ENCODE results near the gene CASS4.

DNA sequence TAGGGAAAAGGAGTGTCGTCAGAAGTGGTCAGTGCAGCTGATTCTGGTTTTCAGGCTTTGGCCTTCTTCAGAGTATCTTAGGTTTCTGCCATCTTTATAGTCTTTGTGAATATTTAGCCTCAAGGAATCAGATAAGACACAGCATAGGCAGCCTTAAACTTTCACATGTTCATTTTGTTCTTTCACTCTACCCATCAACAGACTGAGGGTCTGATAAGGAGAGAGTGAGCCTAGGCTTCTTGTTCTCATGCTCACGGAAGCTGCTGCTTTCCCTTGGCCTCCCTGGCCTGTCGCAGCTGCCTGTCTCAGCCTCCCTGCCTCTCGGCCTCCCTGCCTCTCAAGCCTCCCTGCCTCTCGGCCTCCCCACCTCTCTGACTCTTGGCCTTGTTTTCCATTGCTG lies 76.5 kb downstream of the CASS4 start:
- no peak for TF ChIP-seq ESRRA (IDR thresholded peaks at IDR 0.05; ENCODE audit: borderline replicate concordance, low read length)
- no peak for TF ChIP-seq BHLHE40 (IDR thresholded peaks at IDR 0.05; ENCODE audit: low read depth, low read length)
- TF ChIP-seq, protein P1, sequence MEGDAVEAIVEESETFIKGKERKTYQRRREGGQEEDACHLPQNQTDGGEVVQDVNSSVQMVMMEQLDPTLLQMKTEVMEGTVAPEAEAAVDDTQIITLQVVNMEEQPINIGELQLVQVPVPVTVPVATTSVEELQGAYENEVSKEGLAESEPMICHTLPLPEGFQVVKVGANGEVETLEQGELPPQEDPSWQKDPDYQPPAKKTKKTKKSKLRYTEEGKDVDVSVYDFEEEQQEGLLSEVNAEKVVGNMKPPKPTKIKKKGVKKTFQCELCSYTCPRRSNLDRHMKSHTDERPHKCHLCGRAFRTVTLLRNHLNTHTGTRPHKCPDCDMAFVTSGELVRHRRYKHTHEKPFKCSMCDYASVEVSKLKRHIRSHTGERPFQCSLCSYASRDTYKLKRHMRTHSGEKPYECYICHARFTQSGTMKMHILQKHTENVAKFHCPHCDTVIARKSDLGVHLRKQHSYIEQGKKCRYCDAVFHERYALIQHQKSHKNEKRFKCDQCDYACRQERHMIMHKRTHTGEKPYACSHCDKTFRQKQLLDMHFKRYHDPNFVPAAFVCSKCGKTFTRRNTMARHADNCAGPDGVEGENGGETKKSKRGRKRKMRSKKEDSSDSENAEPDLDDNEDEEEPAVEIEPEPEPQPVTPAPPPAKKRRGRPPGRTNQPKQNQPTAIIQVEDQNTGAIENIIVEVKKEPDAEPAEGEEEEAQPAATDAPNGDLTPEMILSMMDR (IDR thresholded peaks at IDR 0.05): no peak
- no peak for TF ChIP-seq RNF2 (IDR thresholded peaks at IDR 0.05; ENCODE audit: borderline replicate concordance, low read depth)
- TF ChIP-seq, protein P2, sequence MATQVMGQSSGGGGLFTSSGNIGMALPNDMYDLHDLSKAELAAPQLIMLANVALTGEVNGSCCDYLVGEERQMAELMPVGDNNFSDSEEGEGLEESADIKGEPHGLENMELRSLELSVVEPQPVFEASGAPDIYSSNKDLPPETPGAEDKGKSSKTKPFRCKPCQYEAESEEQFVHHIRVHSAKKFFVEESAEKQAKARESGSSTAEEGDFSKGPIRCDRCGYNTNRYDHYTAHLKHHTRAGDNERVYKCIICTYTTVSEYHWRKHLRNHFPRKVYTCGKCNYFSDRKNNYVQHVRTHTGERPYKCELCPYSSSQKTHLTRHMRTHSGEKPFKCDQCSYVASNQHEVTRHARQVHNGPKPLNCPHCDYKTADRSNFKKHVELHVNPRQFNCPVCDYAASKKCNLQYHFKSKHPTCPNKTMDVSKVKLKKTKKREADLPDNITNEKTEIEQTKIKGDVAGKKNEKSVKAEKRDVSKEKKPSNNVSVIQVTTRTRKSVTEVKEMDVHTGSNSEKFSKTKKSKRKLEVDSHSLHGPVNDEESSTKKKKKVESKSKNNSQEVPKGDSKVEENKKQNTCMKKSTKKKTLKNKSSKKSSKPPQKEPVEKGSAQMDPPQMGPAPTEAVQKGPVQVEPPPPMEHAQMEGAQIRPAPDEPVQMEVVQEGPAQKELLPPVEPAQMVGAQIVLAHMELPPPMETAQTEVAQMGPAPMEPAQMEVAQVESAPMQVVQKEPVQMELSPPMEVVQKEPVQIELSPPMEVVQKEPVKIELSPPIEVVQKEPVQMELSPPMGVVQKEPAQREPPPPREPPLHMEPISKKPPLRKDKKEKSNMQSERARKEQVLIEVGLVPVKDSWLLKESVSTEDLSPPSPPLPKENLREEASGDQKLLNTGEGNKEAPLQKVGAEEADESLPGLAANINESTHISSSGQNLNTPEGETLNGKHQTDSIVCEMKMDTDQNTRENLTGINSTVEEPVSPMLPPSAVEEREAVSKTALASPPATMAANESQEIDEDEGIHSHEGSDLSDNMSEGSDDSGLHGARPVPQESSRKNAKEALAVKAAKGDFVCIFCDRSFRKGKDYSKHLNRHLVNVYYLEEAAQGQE (IDR thresholded peaks at IDR 0.05): no peak
- no peak for TF ChIP-seq POLR2AphosphoS2 (conservative IDR thresholded peaks at IDR 0.05; ENCODE audit: low read length)
- TF ChIP-seq, protein P3, sequence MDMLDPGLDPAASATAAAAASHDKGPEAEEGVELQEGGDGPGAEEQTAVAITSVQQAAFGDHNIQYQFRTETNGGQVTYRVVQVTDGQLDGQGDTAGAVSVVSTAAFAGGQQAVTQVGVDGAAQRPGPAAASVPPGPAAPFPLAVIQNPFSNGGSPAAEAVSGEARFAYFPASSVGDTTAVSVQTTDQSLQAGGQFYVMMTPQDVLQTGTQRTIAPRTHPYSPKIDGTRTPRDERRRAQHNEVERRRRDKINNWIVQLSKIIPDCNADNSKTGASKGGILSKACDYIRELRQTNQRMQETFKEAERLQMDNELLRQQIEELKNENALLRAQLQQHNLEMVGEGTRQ (IDR thresholded peaks at IDR 0.05): no peak
- TF ChIP-seq, protein P4, sequence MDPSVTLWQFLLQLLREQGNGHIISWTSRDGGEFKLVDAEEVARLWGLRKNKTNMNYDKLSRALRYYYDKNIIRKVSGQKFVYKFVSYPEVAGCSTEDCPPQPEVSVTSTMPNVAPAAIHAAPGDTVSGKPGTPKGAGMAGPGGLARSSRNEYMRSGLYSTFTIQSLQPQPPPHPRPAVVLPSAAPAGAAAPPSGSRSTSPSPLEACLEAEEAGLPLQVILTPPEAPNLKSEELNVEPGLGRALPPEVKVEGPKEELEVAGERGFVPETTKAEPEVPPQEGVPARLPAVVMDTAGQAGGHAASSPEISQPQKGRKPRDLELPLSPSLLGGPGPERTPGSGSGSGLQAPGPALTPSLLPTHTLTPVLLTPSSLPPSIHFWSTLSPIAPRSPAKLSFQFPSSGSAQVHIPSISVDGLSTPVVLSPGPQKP (IDR thresholded peaks at IDR 0.05; ENCODE audit: low read depth, low read length): no peak
- no peak for TF ChIP-seq PHF8 (IDR thresholded peaks at IDR 0.05; ENCODE audit: borderline replicate concordance, low read depth)
- no peak for TF ChIP-seq MAFK (IDR thresholded peaks at IDR 0.05; ENCODE audit: partially characterized antibody)
- no peak for TF ChIP-seq POLR2A (IDR thresholded peaks at IDR 0.05; ENCODE audit: low read length)
